ENCODE data around the gene SDF2L1.

GRCh38 chr22:21639359-21639758, 2.7 kb upstream of the SDF2L1 start:
- TF ChIP-seq CTCF (IDR thresholded peaks at IDR 0.05) = no peak
- TF ChIP-seq POLR2A (IDR thresholded peaks at IDR 0.05) = no peak

Measured in body of pancreas (tissue), 4 donors.